CD14-positive monocyte (primary cell): Measurements from ENCODE around the gene IL34. TPM values are rescaled to one million over a fixed set of nuclear protein-coding genes. Genes with fewer than 3 reads are reported as not detected.

Source experiments
- DNase-seq, 3 donors: peaks; one replicate each; pipeline ENCODE4 v3.0.0-alpha.2; 2011 to 2022
- H2AFZ ChIP-seq: 2 replicates; pipeline ENCODE4 v1.6.0; 2012; ENCODE audit warnings: mild to moderate bottlenecking, low read depth, low read length, inconsistent platforms; ENCODE audit not compliant: insufficient read depth, poor library complexity, severe bottlenecking
- H3K27ac ChIP-seq, 2 donors: 1 replicate in 1 of 2; 2 replicates in 1 of 2; pipeline ENCODE4 v1.5.1; 2012 to 2013; ENCODE audit warnings: low read length in 2 of 2, control low read depth in 1 of 2, inconsistent platforms in 1 of 2, low read depth in 1 of 2, mild to moderate bottlenecking in 1 of 2
- H3K27me3 ChIP-seq, 2 donors: one replicate each; pipeline versions ENCODE4 v1.6.0 to v1.6.1; 2011 to 2013; ENCODE audit warnings: low read length in 2 of 2; ENCODE audit not compliant: control insufficient read depth in 2 of 2, insufficient read depth in 2 of 2
- H3K36me3 ChIP-seq, 2 donors: replicated peaks in 1 of 2; 1 replicate in 1 of 2; 2 replicates in 1 of 2; pipeline versions ENCODE4 v1.5.1 to v1.6.1; 2012 to 2013; ENCODE audit warnings: low read length in 2 of 2, control low read depth in 1 of 2, inconsistent platforms in 1 of 2, mild to moderate bottlenecking in 1 of 2; ENCODE audit not compliant: insufficient read depth in 2 of 2, control insufficient read depth in 1 of 2
- H3K4me1 ChIP-seq, 2 donors: 1 replicate in 1 of 2; 2 replicates in 1 of 2; pipeline versions ENCODE4 v1.5.1 to v1.6.1; 2012 to 2013; ENCODE audit warnings: low read length in 2 of 2, control low read depth in 1 of 2, inconsistent platforms in 1 of 2, mild to moderate bottlenecking in 1 of 2, moderate library complexity in 1 of 2; ENCODE audit not compliant: insufficient read depth in 2 of 2, control insufficient read depth in 1 of 2
- H3K4me2 ChIP-seq: replicated peaks from 2 replicates; pipeline ENCODE3; 2012; ENCODE audit warnings: low read length, moderate library complexity, mild to moderate bottlenecking; ENCODE audit not compliant: poor library complexity, severe bottlenecking; ENCODE audit errors: extremely low read depth
- H3K4me3 ChIP-seq, 3 experiments: fragments of 200-600 bp in 1 of 3; sonication (generic) in 1 of 3; replicated peaks in 1 of 3; 1 replicate in 2 of 3; 2 replicates in 1 of 3; pipeline ENCODE4 v1.5.1; 2011 to 2013; ENCODE audit warnings: low read length in 3 of 3, mild to moderate bottlenecking in 3 of 3, control low read depth in 2 of 3, low read depth in 2 of 3, inconsistent platforms in 1 of 3, moderate library complexity in 1 of 3
- H3K79me2 ChIP-seq: 2 replicates; pipeline ENCODE4 v1.6.0; 2012; ENCODE audit warnings: mild to moderate bottlenecking, control low read depth, inconsistent platforms, low read length, moderate library complexity; ENCODE audit not compliant: insufficient read depth
- H3K9ac ChIP-seq: 2 replicates; pipeline ENCODE4 v1.6.0; 2017; ENCODE audit warnings: low read length, mild to moderate bottlenecking; ENCODE audit not compliant: insufficient read depth, poor library complexity, severe bottlenecking
- H3K9me3 ChIP-seq, 2 donors: replicated peaks in 1 of 2; 1 replicate in 1 of 2; 2 replicates in 1 of 2; pipeline versions ENCODE4 v1.5.1 to v1.6.1; 2012 to 2013; ENCODE audit warnings: low read length in 2 of 2, control low read depth in 1 of 2; ENCODE audit not compliant: control insufficient read depth in 1 of 2, insufficient read depth in 1 of 2
- H4K20me1 ChIP-seq: 2 replicates; pipeline ENCODE4 v1.6.0; 2012; ENCODE audit warnings: mild to moderate bottlenecking, low read length, control low read depth, moderate library complexity; ENCODE audit not compliant: insufficient read depth
- H3K27ac Mint-ChIP-seq, 7 donors: one replicate each; pipeline ENCODE4 v1.8.0; 2020; ENCODE audit warnings: mild to moderate bottlenecking in 7 of 7, mixed read lengths in 7 of 7, moderate library complexity in 6 of 7, inconsistent platforms in 2 of 7
- H3K27me3 Mint-ChIP-seq, 3 donors: one replicate each; pipeline ENCODE4 v1.8.0; 2021 to 2022; ENCODE audit warnings: low read depth in 3 of 3, mild to moderate bottlenecking in 3 of 3, mixed read lengths in 3 of 3, moderate library complexity in 3 of 3, inconsistent platforms in 1 of 3
- H3K36me3 Mint-ChIP-seq, 2 donors: one replicate each; pipeline ENCODE4 v1.8.0; 2020; ENCODE audit warnings: mixed read lengths in 2 of 2, inconsistent platforms in 1 of 2, mild to moderate bottlenecking in 1 of 2
- H3K4me1 Mint-ChIP-seq: one replicate; pipeline ENCODE4 v1.8.0; 2020; ENCODE audit warnings: mild to moderate bottlenecking, mixed read lengths
- H3K4me3 Mint-ChIP-seq, 2 donors: one replicate each; pipeline ENCODE4 v1.8.0; 2020; ENCODE audit warnings: mild to moderate bottlenecking in 2 of 2, mixed read lengths in 2 of 2, moderate library complexity in 1 of 2
- H3K9me3 Mint-ChIP-seq, 7 donors: one replicate each; pipeline ENCODE4 v1.8.0; 2020 to 2022; ENCODE audit warnings: mixed read lengths in 7 of 7, mild to moderate bottlenecking in 6 of 7, moderate library complexity in 6 of 7, inconsistent platforms in 2 of 7
- CTCF ChIP-seq: fragments of 200-600 bp; IDR thresholded peaks from one replicate; pipeline ENCODE4 v1.8.0; 2022; ENCODE audit warnings: antibody characterized with exemption, mild to moderate bottlenecking
- WGBS: methylation state at CpG from one replicate; pipeline ENCODE4 v1.1.5; 2013; ENCODE audit warnings: missing lambda C conversion rate; ENCODE audit not compliant: insufficient coverage; 5-methylcytosine and 5-hydroxymethylcytosine counted together
- intact Hi-C, 2 donors: fragments of 100-400 bp; cut with micrococcal nuclease; formaldehyde crosslinking; loops; one replicate each; pipeline versions ENCODE4 v1.15.0 to v1.15.1; 2023
- polyA plus RNA-seq, 3 donors: library from polyadenylated mRNA; depleted of rRNA in 1 of 3; unstranded in 2 of 3; stranded (reverse) in 1 of 3; fragments of 300-500 nt in 2 of 3; fragments of >200 nt in 1 of 3; fragmentation: Illumina TruSeq in 2 of 3; gene quantifications; 1 replicate in 2 of 3; 2 replicates in 1 of 3; pipeline ENCODE4 v1.2.3, GENCODE V29; 2012 to 2021

Gene IL34
- polyA plus RNA-seq, 3 donors = not detected

GRCh38 chr16:70661534-70661917 is 15.2 kb downstream of the IL34 start:
- no peaks in the 10 kb centered on the region for H4K20me1 ChIP-seq
- no peak overlapping the region for H3K4me3 Mint-ChIP-seq
- H3K4me1 Mint-ChIP-seq = no peaks in the 10 kb centered on the region
- no peaks in the 10 kb centered on the region for H3K9me3 ChIP-seq
- H2AFZ ChIP-seq = no peak overlapping the region
- no peaks in the 10 kb centered on the region for H3K79me2 ChIP-seq
- no peak for TF ChIP-seq CTCF
- H3K36me3 Mint-ChIP-seq = peaks cover 4 to 10% of the 10 kb centered on the region in 2 donors
- H3K9ac ChIP-seq = no peak overlapping the region
- 96% methylated on average over 6 of the region's 17 CpGs for WGBS
- no peak overlapping the region for H3K27ac ChIP-seq
- no peaks in the 10 kb centered on the region for H3K4me1 ChIP-seq
- intact Hi-C loops = no loop called here
- H3K9me3 Mint-ChIP-seq = no peaks in the 10 kb centered on the region
- H3K27me3 ChIP-seq = no peaks in the 10 kb centered on the region
- no peaks in the 10 kb centered on the region for H3K36me3 ChIP-seq
- no peak overlapping the region for H3K4me2 ChIP-seq
- no peak overlapping the region for H3K27ac Mint-ChIP-seq
- DNase-seq = no peak
- no peak overlapping the region for H3K4me3 ChIP-seq
- H3K27me3 Mint-ChIP-seq = peaks cover 1 to 3% (median 2%) of the 10 kb centered on the region in 3 donors

- Histone ChIP-seq H3K9me3 (no peaks in the 10 kb centered on the region), H3K4me1 (no peaks in the 10 kb centered on the region), H3K36me3 (no peaks in the 10 kb centered on the region), H2AFZ (no peak overlapping the region), H3K4me3 (no peak overlapping the region), H4K20me1 (no peaks in the 10 kb centered on the region), H3K4me2 (no peak overlapping the region), H3K27me3 (no peaks in the 10 kb centered on the region), H3K27ac (no peak overlapping the region), H3K79me2 (no peaks in the 10 kb centered on the region), H3K9ac (no peak overlapping the region)
- H3K4me3 Mint-ChIP-seq = no peak overlapping the region
- H3K36me3 Mint-ChIP-seq = peaks cover 4 to 10% of the 10 kb centered on the region in 2 donors
- H3K9me3 Mint-ChIP-seq = no peaks in the 10 kb centered on the region
- TF ChIP-seq CTCF = no peak
- WGBS = 91% methylated on average over 19 of the region's 21 CpGs
- no peak overlapping the region for H3K27ac Mint-ChIP-seq
- no peaks in the 10 kb centered on the region for H3K4me1 Mint-ChIP-seq
- intact Hi-C loops = no loop called here
- no peak for DNase-seq
- H3K27me3 Mint-ChIP-seq = peaks cover 1 to 3% (median 2%) of the 10 kb centered on the region in 3 donors
Observed at GRCh38 chr16:70661918-70662641, 15.7 kb downstream of the IL34 start.
